Neutrophil (primary cell): ENCODE measurements around the gene SIGMAR1.

Source experiments
- H3K27ac ChIP-seq: fragments of 200-600 bp; sonication (generic); 2 replicates; pipeline ENCODE4 v1.5.1; 2016; ENCODE audit warnings: mild to moderate bottlenecking, moderate library complexity
- H3K27me3 ChIP-seq: fragments of 200-600 bp; sonication (generic); 2 replicates; pipeline ENCODE4 v1.6.0; 2016; ENCODE audit warnings: mild to moderate bottlenecking
- H3K36me3 ChIP-seq: fragments of 200-600 bp; sonication (generic); 2 replicates; pipeline ENCODE4 v1.5.1; 2017
- H3K4me1 ChIP-seq, 2 experiments: fragments of 200-600 bp in 1 of 2; sonication (generic) in 1 of 2; 1 replicate in 1 of 2; 2 replicates in 1 of 2; pipeline versions ENCODE4 v1.5.1 to v1.6.1; 2013 to 2016; ENCODE audit warnings: low read depth in 1 of 2, low read length in 1 of 2, mild to moderate bottlenecking in 1 of 2, moderate library complexity in 1 of 2; ENCODE audit not compliant: control insufficient read depth in 1 of 2, insufficient read depth in 1 of 2
- H3K4me3 ChIP-seq, 2 experiments: fragments of 200-600 bp in 1 of 2; sonication (generic) in 1 of 2; 1 replicate in 1 of 2; 2 replicates in 1 of 2; pipeline ENCODE4 v1.5.1; 2013 to 2016; ENCODE audit warnings: low read depth in 1 of 2, low read length in 1 of 2, mild to moderate bottlenecking in 1 of 2, moderate library complexity in 1 of 2
- H3K9me3 ChIP-seq: fragments of 200-600 bp; sonication (generic); 2 replicates; pipeline ENCODE4 v1.5.1; 2016
- CTCF ChIP-seq: fragments of 200-600 bp; sonication (generic); IDR thresholded peaks from 2 replicates; pipeline ENCODE4 v1.5.1; 2016; ENCODE audit warnings: antibody characterized with exemption

SIGMAR1 gene

GRCh38 chr9:34585946-34586669 is 51.5 kb downstream of the SIGMAR1 start:
- H3K27ac ChIP-seq = no peak overlapping the region
- no peaks in the 10 kb centered on the region for H3K9me3 ChIP-seq
- peaks cover 100% of the 10 kb centered on the region for H3K27me3 ChIP-seq
- H3K4me1 ChIP-seq = peaks cover 14 to 15% of the 10 kb centered on the region in 2 experiments
- no peak for TF ChIP-seq CTCF
- no peaks in the 10 kb centered on the region for H3K36me3 ChIP-seq
- no peak overlapping the region for H3K4me3 ChIP-seq

- H3K4me1 ChIP-seq = peaks cover 2 to 3% of the 10 kb centered on the region in 2 experiments
- no peak for TF ChIP-seq CTCF
- no peak overlapping the region for H3K27ac ChIP-seq
- no peaks in the 10 kb centered on the region for H3K36me3 ChIP-seq
- H3K27me3 ChIP-seq = peaks cover 100% of the 10 kb centered on the region
- H3K9me3 ChIP-seq = no peaks in the 10 kb centered on the region
- no peak overlapping the region for H3K4me3 ChIP-seq
Measured at GRCh38 chr9:34584970-34585369, 52.6 kb downstream of the SIGMAR1 start.
